Left renal cortex interstitium (tissue), 4 donors: ENCODE results near the gene TMEM163. TPM values are rescaled to one million over a fixed set of nuclear protein-coding genes. Genes with fewer than 3 reads are reported as not detected.
A peak's percentile ranks its signal among the peaks of the same experiment; 100 is the strongest.
"Not testable (repeated sequence)": the region's sequence is repeated elsewhere in the genome, so short reads cannot be mapped to it uniquely, and the experiment has no call there.

Source experiments
- DNase-seq, 4 donors: peaks; one replicate each; pipeline ENCODE4 v3.0.0-alpha.2; 2013; ENCODE audit warnings: low read depth in 4 of 4, low spot score in 2 of 4, missing footprints in 1 of 4
- polyA plus RNA-seq, 4 donors: library from polyadenylated mRNA; unstranded; fragments of 120-200 nt; gene quantifications; one replicate each; pipeline ENCODE4 v1.2.1, GENCODE V29; 2013; ENCODE audit not compliant: insufficient read length in 4 of 4

Gene TMEM163
- polyA plus RNA-seq, 4 donors: 0.87 to 2.4 (median 1.3) TPM

DNA sequence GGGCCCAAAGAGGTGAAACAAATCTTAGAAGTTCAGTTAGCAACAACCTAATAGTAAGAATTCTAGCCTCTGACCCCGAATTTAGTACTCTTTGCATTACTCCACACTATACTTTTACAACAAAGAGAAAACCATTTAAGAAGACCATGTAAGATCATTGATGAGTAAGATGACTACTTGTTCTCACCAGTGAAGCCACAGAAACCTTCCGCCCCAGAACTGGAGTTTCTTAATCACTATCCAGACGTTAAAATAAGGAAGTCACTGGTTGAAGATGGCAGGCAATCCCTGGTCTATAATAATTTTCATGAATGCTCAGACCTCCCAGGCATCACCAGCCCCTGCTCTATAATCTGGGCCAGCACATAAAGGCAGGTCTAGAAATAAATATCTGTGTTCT, 95.0 kb downstream of the TMEM163 start:
- no peak for DNase-seq

DNA sequence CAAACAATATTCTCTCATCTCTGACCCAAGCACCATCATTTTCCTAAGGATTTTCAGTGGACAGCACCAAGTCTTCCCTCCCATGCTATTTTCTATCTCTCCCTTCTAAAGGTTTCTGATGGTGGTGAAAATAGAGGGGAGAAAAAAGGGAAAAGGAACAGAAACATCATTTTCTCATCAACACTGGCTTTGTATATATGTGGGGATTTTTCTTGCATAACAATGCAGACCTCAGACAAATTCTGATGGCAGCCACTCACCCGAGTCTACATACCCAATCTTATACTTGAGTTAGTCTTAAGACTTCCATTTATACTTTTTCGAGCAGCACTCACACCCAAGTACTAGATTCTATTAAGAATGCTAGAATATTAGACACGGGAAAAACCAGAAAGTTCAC, 95.8 kb downstream of the TMEM163 start:
- no peak for DNase-seq

DNA sequence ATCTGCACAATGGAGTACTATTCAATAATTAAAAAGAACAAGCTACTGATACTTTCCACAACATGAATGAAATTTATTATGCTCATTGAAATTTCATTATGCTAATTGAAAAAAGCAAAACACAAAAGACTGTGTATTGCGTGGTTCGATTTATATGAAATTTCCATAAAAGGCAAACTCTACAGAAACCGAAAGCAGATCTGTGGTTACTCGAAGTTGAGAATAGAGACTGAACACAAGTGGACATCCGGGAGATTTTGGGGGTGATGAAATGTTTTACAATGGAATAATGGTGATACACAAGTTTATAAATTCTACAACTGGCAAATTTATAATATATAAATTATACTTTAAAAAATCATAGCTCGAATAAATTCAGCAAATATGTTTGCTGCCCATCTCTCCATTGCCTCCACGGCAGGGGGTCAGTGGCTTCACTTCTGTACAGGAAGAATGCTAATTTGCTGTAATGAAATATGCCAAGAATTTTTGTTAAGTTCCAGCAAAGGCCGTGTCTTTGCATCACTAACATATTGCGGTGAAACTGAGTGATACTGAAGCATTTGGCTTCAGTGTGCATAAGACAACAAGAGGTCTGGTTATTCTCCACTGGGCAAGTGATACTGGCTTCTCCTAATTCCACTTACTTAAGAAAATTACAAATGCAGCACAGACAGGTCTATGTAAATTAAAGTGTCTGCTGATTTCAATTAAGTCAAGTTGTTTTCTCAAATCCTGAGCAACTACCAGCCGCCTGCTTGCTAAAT, 96.7 kb downstream of the TMEM163 start:
- no peak for DNase-seq

DNA sequence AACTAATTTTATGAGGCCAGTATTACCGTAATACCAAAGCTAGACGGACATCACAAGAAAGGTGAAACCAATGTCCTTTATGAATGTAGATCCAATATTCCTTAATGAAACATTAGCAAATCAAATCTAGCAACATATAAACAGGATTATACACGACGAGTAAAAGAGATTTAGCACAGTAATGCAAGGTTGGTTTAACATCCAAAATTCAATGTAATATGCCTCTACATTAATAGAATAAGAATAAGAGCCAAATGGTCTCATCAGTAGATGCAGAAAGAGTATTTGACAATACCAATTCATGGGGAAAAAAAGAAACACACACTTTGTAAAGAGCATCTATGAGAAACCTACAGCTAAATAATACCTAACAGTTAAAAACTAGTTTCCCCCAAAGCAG, 99.5 kb downstream of the TMEM163 start:
- DNase-seq: no peak

DNA sequence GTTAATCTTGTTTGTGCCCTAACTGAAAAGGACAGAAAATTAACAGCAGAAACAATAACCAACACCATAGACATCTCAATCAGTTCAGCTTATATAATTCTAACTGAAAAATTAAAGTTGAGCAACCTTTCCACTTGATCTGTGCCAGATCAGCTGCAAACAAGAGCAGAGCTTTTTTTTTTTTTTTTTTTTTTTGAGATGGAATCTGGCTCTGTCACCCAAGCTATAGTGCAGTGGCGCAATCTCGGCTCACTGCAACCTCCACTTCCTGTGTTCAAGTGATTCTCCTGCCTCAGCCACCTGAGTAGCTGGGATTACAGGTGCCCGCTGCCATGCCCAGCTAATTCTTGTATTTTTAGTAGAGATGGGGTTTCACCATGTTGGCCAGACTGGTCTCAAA, 103.3 kb downstream of the TMEM163 start:
- not testable (repeated sequence) for DNase-seq

DNA sequence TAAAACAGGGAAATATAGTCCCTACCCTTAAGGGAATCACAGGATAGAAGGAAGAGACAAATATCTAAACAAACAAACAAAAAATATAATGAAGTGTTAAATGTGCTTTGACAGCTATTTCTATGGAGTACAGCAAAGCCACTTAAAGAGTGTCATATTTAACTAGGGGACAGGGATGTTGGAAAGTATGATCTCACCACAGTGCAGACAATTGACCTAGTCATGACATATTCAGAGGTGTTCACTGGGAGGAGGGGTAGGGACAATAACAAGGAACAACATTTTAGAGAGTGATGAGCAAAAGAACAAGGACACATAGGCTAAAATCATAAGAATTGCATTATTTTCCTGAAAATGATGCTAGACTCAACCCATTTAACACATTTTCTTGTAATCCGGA, 107.5 kb downstream of the TMEM163 start:
- DNase-seq: no peak

DNA sequence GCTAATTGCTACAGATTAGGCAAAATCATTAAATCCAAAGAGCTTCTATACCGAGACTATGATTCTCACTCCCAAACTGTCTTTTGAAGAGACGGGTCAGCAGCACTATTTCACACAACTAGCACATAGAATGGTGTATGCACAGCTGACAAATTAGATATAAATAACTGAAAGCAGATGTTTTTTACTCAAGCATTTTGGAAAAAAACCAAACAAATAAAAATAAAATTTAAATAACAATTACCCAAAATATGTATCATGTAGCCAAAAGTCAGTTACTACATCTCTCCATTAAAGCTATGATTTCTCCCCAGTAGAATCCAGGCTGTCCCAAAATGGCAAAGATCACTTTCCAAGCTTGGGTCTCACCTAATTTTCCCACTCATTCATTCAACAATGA, 107.9 kb downstream of the TMEM163 start:
- DNase-seq: no peak

DNA sequence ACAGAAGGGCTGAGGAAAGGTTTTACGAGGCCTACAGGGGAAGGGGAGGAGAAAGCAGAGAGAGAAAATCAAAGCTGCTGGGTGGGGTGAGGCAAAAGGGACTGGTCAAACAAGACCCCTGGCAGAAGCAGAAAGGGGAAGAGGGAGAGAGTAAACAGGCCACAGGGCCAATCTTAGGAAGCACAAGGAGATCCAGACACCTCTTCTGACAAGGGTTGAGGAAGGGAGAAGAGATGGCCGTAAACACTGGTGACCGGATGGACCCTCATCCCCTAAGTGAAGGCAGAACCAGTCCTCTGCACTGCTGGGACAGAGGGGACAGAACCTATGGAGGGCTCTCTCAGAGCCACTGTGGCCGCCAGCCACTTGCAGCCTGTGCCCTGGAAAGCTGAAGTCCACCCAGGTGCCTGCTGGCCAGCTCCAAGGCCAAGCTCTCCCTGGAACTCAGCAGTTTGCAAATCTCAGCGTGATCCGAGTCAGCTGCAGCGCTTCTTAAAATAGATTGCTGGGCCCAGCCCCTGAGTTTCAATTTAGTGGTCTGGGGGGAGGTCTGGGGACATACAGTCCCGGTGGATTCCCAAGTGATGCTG, 108.8 kb downstream of the TMEM163 start:
- no peak for DNase-seq

DNA sequence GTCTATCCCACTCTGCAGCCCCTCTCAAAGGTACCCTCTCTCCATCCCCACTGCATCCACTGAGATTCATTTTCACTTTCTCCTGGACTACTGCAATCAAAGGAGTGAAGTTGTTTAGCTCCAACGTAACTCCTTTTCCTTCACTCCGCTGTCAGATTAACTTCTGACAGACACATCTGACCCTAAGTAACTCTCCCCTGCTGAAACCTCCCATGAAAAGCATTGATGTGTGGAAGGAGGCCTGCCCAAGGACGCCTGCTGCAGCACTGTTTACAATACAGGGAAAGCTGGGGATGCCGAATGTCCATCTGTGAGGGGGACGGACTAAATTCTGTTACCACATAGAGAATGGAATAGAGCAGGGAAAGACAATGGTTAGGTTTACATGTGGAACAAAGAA, 114.8 kb downstream of the TMEM163 start:
- peak in 1 of 4 donors; percentile 25 for DNase-seq

DNA sequence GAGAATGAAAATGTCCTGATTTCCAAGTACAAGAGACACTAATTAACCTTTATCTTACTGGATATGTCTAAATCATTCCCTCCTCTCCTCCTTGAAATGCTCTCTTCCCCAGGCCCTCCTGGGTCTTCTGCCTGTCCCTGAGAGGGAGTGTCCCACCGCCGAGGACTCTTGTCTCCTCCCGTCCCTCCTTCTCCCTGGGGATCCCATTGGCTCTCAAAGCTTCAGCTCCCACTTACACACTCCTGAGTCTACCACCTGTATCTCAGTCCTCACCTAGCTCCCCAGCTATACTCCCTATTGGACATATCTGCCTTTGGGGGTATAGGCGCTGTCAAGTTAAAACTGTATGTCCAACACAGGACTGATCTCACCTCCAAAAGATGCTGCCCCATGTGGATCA, 116.1 kb downstream of the TMEM163 start:
- no peak for DNase-seq

DNA sequence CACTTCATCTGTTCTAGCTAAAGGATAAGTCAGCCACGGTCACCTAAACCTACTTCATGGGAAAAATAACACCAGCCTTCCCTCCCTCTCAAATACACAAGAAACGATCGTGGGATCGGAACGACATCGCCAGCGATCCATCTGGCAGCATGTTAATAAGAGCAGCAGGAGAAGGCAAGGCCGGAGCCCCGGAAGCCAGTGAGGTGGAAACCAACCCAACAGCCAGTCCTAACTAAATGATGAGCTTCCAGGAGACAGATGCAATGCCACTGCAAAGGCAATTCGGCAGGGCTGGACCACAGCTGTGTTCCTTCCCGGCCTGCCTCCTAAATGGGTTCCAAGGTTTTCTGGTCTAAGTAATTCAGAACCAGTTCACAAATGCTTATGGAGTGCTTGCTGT, 117.5 kb downstream of the TMEM163 start:
- no peak for DNase-seq

DNA sequence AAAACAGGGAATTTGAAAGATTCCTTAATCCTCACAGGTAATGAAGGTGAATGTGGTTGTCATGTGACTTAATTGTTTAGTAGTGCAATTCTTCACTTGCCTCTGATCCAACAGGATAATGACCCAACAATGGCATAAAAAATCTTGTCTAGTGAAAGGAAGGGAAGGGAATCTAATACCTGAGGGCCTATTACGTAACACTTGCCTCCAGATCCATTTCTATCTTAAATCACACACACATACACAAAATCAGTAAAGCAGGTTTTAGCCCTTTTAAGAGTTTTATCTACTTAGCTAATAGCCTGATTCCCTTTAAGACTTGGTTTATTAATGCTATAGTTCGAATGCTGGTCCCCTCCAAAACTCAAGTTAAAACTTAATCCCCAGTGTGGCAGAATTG, 118.6 kb downstream of the TMEM163 start:
- no peak for DNase-seq

DNA sequence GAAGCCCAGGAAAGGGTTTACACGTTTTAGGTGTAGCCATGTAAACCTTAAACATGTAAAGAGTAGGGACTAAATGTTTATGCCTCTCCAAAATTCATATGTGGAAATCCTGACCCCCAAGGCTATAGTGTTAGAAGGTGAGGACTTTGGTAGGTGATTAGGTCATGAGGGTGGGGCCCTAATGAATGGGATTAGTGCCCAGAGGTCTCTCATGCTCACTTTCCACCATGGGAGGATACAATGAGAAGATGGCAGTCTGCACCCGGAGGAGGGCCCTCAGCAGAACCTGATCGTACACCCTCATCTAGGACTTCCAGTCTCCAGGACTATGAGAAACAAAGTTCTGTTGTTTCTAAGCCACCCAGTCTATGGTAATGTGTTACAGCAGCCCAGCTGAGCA, 119.6 kb downstream of the TMEM163 start:
- no peak for DNase-seq

DNA sequence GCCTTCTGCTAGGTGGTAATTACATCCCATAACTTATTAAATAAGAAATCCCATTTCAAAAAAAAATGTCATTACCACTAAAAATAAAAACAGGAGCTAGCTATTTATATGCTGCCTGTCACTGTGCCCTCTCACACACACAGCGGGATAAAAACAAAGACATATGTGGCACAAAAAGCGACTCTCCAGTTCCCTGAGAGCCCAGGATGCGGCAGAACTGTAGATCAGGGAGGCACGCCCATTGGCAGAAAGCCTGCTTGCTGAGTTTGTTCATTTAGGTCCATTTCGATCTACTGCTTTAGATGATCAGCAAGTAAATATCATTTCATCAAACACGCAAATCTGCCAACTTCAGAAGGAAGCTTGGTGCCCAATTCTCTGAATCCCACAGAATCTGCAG, 124.4 kb downstream of the TMEM163 start:
- DNase-seq: no peak

DNA sequence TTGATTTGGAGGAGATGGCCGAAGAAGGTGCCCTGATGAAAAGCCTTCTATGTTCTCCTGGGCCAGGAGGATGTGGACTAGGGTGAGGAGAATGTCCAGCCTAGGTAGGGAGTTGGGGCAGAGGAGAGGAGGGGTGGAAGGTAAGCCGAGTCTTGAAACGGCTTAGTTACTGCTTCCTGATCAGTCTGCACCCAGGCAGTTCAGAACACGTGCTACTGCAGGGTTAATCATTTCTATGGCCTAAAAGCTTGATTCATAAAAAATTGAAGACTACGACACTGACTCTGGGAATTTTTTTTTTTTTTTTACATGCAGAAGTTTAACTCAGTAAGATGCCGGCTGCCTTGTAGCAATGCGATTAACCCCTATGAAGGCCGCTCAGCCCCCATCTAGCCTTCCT, 125.3 kb downstream of the TMEM163 start:
- DNase-seq: no peak

DNA sequence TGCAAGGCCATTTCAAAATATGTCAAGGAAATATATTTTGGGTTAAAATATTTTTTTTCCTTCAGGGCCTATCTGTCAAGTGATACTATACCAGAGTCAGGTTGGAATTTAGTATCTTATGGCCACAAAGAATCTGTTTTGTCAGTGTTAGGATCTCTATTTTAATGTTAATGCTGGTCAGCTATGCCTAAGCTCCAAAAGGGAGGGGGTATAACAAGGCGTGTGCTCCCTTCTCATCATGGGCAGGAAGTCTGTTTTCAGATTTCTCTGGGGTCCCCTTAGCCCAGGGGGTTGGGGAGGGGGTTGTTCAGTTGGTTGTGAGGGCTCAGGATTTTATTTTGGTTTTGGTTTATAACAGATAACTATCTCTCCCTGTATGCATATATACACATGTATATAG, 126.4 kb downstream of the TMEM163 start:
- DNase-seq: no peak

DNA sequence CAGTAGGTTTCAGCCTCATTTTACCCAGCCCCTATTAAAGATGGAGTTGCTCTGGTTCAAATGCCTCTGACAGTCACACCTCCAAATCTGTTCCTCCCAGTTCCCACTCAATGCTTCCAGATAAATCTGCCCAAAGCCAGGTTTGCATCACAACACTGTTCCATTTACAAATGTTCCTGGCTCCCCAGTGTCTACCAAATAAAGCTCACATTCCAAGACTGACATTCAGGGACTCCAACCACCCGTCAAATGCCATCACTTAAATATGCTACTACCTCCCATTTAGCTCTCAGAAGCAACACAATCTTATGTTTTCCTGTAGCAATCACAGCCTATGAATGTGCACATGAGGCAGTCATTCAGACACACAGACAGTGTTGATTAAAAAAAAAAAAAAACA, 127.3 kb downstream of the TMEM163 start:
- no peak for DNase-seq

DNA sequence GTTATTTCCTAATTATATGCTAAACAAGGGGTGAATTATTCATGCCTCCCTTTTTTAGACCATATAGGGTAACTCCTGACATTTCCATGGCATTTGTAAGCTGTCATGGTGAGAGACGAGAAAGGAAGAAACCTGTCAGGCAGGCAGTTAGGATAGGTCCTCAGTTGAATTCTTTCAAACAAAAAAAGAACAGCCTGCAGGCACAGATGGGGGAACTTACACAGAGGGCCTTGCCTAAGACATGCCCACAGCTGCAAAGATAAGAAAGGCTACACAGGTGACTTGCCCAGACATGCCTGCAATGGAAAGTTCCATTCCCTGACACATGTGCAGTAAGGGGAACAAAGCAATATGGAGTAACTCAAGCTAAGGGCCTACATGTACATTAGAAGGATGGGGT, 128.1 kb downstream of the TMEM163 start:
- DNase-seq: no peak

DNA sequence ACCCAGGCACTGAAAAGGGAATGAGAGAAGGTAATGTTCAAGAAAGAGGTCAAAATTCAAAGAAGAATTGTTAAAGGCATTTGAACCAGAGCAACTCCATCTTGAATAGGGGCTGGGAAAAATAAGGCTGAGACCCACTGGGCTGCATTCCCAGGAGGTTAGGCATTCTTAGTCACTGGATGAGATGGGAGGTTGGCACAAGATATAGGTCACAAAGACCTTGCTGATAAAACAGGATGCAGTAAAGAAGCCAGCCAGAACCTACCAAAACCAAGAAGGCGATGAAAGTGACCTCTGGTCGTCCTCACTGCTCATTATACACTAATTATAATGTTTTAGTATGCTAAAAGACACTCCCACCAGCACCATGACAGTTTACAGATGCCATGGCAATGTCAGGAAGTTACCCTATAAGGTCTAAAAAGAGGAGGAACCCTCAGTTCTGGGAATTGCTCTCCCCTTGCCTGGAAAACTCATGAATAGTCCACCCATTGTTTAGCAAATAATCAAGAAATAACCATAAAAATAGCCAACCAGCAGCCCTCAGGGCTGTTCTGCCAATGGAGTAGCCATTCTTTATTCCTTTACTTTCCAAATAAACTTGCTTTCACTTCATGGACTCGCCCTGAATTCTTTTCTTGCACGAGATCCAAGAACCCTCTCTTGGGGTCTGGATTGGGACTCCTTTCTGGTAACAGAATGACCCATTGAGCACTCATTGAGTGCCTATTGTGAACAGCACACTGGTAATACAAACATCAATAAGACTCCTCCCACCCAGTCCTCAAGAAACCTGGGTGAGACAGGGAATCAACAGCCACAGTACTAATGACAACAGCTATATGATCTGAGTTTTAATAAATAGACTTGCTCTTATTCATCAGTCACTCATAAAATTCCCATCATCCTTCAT, 129.4 kb downstream of the TMEM163 start:
- not testable (repeated sequence) for DNase-seq

DNA sequence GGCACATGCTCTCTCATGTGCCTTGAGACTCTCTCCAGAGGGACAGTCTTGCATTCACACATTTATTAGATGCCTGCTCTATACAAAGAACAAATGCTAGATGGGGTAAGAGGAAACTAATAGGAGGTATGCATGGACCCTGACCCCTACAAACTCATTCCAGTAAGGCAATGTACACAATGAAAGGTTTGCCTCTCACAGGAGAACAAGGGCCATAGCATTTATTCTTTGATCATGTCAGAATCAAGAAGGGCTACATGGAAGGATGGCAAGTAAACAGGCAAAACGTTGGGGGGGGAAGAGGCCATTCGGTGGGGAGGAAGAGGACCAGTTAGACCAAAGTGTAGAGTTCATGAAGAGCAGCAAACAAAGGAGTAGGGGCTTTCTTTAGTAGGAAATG, 130.2 kb downstream of the TMEM163 start:
- no peak for DNase-seq

DNA sequence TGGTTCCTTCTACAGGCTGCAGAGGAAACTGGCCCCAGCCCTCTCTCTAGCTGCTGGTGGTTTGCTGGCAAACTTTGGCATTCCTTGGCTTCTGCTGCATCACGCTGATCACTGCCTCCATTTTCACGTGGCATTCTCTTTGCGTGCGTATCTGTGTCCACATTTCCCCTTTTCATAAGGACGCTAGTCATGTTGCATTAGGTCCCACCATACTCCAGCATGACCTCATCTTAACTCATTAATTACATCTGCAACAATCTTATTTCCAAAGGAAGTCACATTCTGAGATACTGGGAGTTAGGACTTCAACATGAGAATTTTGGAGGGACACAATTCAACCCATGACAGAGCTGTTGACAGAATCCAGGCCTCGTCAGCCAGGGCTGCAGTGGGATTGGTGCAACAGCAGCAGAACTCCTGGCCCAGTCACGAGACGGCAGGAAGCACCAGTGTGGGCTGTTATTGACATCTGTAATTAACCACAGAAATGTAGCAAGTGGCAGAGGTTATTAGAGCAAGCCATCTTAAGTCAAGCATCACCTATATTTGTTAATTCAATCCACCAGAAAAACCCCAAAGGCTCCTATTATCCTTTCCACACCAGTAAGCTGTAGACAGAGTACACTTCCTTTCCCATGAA, 132.4 kb downstream of the TMEM163 start:
- DNase-seq: no peak
